ENCODE results near the gene PGBD2.
A peak's percentile ranks its signal among the peaks of the same experiment; 100 is the strongest.

Gene PGBD2

DNA sequence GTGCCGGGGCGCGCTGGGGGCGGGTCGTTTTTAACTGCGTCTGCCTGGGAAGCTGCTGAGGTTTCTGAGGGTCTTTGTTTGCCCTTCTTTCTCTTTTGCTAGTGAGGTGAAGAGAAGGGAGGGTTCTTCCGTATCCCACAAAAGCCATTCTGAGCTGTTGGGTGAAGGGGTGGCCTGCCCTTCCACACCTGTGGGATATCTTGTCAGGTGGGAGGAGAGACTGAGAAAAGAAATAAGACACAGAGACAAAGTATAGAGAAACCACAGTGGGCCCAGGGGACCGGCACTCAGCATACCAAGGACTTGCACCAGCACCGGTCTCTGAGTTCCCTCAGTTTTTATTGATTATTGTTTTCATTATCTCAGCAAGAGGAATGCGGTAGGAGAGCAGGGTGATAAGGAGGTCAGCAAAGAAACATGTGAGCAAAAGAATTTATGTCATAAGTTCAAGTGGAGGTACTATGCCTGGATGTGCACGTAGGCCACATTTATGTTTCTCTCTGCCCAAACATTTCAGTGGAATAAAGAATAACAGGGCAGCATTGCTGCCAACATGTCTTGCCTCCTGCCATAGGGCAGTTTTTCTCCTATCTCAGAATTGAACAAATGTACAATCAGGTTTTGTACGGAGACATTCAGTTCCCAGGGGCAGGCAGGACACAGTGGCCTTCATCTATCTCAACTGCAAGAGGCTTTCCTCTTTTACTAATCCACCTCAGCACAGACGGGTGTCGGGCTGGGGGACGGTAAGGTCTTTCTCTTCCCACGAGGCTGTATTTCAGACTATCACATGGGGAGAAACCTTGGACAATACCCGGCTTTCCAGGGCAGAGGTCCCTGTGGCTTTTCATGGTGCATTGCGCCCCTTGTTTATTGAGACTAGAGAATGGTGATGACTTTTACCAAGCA lies 972 bp downstream of the PGBD2 start:
- TF ChIP-seq SPI1 (IDR thresholded peaks at IDR 0.05; ENCODE audit: borderline replicate concordance, low read depth) = no peak
- no peak for TF ChIP-seq POLR2AphosphoS5 (IDR thresholded peaks at IDR 0.05; ENCODE audit: low read depth)
- TF ChIP-seq, protein P1, sequence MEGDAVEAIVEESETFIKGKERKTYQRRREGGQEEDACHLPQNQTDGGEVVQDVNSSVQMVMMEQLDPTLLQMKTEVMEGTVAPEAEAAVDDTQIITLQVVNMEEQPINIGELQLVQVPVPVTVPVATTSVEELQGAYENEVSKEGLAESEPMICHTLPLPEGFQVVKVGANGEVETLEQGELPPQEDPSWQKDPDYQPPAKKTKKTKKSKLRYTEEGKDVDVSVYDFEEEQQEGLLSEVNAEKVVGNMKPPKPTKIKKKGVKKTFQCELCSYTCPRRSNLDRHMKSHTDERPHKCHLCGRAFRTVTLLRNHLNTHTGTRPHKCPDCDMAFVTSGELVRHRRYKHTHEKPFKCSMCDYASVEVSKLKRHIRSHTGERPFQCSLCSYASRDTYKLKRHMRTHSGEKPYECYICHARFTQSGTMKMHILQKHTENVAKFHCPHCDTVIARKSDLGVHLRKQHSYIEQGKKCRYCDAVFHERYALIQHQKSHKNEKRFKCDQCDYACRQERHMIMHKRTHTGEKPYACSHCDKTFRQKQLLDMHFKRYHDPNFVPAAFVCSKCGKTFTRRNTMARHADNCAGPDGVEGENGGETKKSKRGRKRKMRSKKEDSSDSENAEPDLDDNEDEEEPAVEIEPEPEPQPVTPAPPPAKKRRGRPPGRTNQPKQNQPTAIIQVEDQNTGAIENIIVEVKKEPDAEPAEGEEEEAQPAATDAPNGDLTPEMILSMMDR (IDR thresholded peaks at IDR 0.05; ENCODE audit: insufficient read depth, low read length) = no peak
- TF ChIP-seq, protein P2, sequence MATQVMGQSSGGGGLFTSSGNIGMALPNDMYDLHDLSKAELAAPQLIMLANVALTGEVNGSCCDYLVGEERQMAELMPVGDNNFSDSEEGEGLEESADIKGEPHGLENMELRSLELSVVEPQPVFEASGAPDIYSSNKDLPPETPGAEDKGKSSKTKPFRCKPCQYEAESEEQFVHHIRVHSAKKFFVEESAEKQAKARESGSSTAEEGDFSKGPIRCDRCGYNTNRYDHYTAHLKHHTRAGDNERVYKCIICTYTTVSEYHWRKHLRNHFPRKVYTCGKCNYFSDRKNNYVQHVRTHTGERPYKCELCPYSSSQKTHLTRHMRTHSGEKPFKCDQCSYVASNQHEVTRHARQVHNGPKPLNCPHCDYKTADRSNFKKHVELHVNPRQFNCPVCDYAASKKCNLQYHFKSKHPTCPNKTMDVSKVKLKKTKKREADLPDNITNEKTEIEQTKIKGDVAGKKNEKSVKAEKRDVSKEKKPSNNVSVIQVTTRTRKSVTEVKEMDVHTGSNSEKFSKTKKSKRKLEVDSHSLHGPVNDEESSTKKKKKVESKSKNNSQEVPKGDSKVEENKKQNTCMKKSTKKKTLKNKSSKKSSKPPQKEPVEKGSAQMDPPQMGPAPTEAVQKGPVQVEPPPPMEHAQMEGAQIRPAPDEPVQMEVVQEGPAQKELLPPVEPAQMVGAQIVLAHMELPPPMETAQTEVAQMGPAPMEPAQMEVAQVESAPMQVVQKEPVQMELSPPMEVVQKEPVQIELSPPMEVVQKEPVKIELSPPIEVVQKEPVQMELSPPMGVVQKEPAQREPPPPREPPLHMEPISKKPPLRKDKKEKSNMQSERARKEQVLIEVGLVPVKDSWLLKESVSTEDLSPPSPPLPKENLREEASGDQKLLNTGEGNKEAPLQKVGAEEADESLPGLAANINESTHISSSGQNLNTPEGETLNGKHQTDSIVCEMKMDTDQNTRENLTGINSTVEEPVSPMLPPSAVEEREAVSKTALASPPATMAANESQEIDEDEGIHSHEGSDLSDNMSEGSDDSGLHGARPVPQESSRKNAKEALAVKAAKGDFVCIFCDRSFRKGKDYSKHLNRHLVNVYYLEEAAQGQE (IDR thresholded peaks at IDR 0.05; ENCODE audit: insufficient replicate concordance, low read depth) = no peak
- no peak for TF ChIP-seq GABPA (IDR thresholded peaks at IDR 0.05; ENCODE audit: low read depth)
- no peak for DNase-seq (ENCODE audit: low read depth in 1 of 2, low spot score in 1 of 2)
- Histone ChIP-seq H3K4me3 (replicated peaks; ENCODE audit: insufficient read depth, low read length) (peak overlapping the region; percentile 66), H3K27me3 (ENCODE audit: insufficient read depth, poor library complexity, severe bottlenecking) (no peaks in the 10 kb centered on the region), H3K27ac (replicated peaks) (peak overlapping the region; percentile 63)

DNA sequence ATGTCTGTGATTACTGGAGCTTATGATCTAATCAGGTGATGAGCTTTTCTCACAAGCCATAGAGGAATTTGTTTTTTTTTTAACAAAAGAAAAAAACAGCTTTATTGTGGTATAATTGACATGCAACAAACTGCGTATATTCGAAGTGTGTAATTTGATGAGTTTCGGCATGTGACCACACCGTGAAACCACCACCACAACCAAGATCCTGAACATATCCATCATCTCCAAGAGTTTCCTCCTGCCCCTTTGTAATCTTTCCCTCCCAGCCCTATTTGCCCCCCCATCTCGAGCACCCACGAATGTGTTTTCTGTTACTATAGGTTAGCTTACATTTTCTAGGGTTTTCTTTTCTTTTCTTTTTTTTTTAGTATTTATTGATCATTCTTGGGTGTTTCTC lies 4.7 kb downstream of the PGBD2 start:
- Histone ChIP-seq H3K4me3 (replicated peaks; ENCODE audit: insufficient read depth, low read length) (no peak overlapping the region), H3K27ac (replicated peaks) (no peak overlapping the region), H3K27me3 (ENCODE audit: insufficient read depth, poor library complexity, severe bottlenecking) (no peaks in the 10 kb centered on the region)
- no peak for DNase-seq (ENCODE audit: low read depth in 1 of 2, low spot score in 1 of 2)
- TF ChIP-seq, protein P1 (IDR thresholded peaks at IDR 0.05; ENCODE audit: insufficient read depth, low read length) = no peak
- TF ChIP-seq GABPA (IDR thresholded peaks at IDR 0.05; ENCODE audit: low read depth) = no peak
- TF ChIP-seq POLR2AphosphoS5 (IDR thresholded peaks at IDR 0.05; ENCODE audit: low read depth) = no peak
- TF ChIP-seq, protein P2 (IDR thresholded peaks at IDR 0.05; ENCODE audit: insufficient replicate concordance, low read depth) = no peak
- TF ChIP-seq SPI1 (IDR thresholded peaks at IDR 0.05; ENCODE audit: borderline replicate concordance, low read depth) = no peak

DNA sequence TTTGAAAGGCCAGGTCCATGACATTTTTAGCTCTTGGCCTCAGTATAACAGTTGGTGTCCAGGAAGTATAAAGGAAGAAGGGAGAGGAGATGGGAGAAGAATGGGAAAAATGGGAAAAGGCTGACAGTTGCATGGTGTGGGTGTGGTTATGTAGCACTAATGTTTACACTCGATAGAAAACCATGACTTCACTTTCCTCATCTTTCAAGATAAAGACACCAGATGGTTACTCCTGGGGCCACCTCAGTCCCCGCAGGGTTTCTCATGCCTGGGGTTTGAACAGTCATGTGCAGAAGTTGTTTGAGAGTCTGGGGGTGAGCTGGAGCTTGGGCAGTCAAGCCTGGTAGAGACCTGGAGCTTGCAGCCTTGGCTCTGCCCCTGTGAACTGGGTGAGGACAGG lies 7.9 kb downstream of the PGBD2 start:
- H3K27me3 ChIP-seq (ENCODE audit: insufficient read depth, poor library complexity, severe bottlenecking) = no peaks in the 10 kb centered on the region
- TF ChIP-seq POLR2AphosphoS5 (IDR thresholded peaks at IDR 0.05; ENCODE audit: low read depth) = no peak
- TF ChIP-seq, protein P1 (IDR thresholded peaks at IDR 0.05; ENCODE audit: insufficient read depth, low read length) = no peak
- TF ChIP-seq, protein P2 (IDR thresholded peaks at IDR 0.05; ENCODE audit: insufficient replicate concordance, low read depth) = no peak
- no peak for TF ChIP-seq GABPA (IDR thresholded peaks at IDR 0.05; ENCODE audit: low read depth)
- no peak for TF ChIP-seq SPI1 (IDR thresholded peaks at IDR 0.05; ENCODE audit: borderline replicate concordance, low read depth)
- H3K27ac ChIP-seq (replicated peaks) = no peak overlapping the region
- H3K4me3 ChIP-seq (replicated peaks; ENCODE audit: insufficient read depth, low read length) = no peak overlapping the region
- DNase-seq (ENCODE audit: low read depth in 1 of 2, low spot score in 1 of 2) = no peak

Measured in HL-60 (cell line).